HG03103 (cell line): ENCODE data around the gene MDC1.
"Not testable (repeated sequence)": the region's sequence is repeated elsewhere in the genome, so short reads cannot be mapped to it uniquely, and the experiment has no call there.

Experiments
- ATAC-seq: cut with Tn5 transposase; IDR thresholded peaks from one replicate; pipeline ENCODE4 v1.9.1; 2021; ENCODE audit warnings: low read depth; ENCODE audit not compliant: unreplicated experiment

The MDC1 gene

DNA sequence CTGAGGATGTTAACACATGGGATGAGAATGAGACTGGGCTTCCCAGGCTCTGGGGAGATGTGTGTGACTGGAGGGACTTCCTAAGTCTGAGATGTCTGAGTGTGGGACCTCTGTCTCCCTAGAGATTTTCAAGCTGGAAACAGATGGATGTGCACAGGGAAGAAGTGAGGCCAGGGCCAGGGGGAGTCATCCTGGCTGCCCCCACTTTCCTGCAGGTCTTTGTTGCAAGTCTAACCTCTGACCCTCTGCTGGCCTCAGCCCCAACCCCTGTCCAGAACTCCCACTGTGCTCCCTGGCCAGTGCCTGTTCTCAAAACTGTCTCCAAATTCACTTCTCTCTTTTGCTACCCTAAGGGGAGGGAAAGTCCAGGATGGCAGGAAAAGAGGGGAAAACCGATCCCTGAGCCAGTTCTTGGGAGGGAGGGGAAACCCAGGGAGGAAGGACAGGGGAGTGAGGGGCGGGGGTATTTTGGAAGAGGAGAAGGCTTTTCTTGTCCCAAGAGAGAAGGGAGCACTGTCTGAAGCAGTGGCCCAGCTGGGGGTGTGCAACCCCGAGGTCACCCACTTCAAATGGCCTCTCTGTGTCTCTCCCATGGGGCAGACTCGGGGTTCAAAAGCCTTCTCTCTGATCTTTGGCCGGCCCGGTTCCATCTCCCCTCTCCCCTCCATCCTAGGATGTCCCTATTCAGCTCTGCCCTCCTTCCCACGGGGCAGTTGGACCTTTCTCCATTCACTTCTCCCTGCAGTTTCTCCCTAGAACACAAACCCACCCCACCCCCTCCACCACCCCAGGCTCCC, 33.7 kb downstream of the MDC1 start:
- ATAC-seq, result no peak

DNA sequence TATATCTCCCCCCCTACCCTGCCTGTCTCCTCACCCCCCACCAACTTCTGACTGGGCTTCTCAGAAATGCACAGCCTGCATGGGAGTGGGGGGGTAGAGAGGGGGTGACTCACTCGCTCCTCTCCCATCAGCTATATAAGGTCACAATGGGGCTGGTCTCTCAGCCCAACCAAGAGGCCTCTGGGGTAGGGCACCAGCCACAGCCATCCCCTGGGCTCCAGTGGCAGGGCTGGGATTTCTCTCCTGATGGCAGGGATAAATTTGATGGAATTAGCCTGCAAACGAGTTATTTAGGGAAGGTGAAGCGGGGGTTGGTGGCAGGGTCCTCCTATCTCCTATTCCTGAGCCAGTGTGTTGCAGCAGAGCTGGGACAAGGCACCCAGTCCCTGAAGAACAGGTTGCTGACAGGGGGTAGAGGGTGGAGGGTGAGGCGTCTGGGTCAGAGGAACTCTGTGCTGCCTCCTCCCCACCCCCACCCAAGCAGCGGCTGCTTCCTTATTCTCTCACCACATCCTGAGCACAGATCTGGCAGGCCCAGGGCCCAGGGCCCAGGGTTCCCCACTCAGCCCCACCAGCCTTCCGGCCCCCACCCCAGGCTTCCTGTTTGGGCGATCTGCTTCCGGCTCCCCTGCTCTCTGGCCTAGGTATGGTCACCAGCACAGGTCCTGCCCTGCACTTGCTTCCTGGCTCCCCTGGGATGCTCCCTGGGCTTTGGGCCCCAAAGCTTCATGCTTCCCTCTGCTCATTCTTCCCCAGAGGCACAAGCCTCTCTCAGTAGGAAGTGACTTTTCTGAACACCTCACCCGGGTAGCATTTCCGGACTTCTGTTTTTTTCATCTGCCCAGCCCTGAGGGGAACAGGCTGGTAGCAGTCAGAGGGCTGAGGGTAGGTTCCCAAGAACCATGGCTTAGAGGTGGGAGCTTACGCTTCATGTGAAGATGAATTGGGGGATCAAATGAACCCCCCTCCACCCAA, 34.7 kb downstream of the MDC1 start:
- peak; percentile 42 for ATAC-seq

DNA sequence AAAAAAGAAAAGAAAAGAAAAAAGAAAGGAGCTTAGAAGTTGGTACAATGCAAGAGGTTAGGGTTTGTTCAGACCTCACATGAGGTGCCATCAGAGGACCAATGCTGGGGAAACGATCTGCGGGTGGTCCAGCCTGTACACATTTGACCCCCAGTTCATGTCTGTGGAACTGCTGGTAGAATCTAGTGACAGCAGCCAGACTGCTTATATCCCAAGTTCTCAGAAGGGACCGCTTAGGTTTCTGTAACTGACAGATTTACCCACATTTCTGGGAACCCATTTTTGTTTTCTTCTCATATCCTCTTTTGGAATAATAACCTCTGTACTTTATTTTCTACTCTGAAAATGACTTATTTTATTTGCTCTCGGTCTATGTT, 35.3 kb downstream of the MDC1 start:
- ATAC-seq, result no peak

DNA sequence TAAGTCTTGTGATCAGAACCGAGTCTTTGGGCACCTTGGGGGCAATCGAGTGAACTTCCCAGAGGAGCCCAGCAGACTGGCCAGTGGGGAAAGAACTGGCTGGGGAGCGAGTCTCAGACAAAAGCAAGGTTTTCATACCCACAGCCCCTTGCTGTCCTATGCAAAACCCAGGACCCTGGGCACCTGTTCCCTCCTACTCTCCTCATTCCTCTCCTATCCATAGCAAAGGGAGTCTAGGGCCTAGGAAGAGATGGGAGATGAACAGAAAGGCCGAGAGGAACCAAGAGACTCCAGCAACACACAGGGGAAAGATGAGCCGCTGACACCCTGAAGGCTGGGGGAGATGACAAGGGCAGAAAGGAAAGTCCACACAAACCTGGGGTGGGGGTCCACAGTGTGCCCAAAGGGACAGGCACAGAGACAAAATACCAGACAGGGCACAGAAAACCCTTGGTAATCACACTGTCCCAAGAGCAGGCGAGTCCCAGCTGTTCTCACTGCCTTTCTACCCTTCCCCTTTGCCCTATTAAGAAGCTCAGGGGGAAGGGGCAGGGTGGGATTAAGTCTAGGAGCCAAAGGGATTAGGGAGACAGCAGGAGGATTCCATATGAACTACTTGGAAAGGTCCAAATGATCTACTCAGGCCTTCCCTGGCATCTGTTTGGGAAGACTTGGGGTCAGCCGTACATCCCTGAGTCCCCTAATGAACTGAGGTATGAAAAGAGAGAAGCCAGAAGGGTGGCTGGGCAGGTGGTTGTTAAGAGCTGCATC, 37.1 kb downstream of the MDC1 start:
- ATAC-seq, result no peak

DNA sequence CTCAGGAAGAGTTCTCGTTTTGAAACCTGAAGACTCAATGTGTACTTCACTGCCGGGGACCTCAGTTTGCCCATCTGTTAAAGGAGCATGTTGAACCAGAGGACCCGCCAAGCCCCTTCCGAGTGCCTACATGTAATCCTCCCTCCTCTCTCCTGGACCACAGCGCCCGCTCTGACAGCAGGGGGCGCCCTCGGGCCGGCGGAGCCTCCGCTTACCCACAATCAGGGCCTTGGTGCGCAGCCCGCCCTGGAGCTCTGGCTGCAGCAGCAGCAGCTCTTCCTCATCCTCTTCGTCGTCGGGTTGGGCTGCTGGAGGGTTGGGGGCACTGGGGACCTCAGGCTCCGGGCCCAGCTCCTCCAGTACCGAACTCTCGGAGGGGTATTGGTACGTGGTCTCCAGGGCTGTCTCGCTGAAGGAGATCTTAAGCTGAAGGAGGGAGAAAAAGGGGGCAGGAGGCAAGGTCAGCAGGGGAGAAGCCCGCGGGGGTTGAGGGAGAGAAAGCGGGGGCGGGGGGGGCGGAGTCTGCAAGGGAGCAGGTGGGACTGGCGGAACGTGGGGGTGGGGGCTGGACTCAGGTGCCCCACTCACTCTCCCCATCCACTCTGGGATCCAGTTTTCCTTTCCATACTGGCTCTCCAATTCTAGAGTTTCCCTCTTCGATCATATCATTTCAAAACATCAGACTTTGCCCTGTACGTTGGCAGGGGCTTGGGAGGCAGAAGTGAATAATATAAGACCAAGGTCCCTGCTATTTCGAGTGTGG, 37.9 kb downstream of the MDC1 start:
- ATAC-seq, result peak; percentile 40

DNA sequence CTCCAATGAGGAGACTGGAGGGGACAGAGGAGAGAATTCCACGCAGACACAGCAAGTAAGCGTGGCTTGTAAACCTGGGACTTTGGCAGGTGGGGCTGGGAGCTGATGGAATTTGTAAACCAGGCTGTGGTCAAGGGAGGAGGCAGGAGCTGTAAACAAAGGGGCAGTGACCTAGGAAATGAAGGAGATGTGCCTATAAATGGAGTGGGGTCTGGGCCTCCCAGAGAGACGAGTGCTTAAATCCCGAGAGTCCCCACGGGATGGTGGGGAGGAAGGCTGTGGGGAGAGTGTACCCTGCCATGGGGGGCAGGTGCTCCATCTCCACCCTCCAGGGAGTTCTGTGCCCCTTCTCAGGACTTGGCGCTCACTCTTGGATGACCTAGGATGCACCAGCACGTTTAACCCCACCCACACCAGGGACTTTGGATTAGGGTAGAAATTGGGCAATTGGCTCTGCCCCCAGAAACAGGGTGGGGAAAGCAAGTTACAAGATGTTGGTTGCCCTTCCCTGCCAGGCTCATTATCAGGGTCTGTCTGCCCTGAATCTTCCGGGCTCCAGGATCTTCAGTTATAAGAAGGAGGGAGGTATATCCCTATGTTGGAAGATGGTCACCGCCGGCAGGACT, 40.3 kb downstream of the MDC1 start:
- ATAC-seq, result no peak

DNA sequence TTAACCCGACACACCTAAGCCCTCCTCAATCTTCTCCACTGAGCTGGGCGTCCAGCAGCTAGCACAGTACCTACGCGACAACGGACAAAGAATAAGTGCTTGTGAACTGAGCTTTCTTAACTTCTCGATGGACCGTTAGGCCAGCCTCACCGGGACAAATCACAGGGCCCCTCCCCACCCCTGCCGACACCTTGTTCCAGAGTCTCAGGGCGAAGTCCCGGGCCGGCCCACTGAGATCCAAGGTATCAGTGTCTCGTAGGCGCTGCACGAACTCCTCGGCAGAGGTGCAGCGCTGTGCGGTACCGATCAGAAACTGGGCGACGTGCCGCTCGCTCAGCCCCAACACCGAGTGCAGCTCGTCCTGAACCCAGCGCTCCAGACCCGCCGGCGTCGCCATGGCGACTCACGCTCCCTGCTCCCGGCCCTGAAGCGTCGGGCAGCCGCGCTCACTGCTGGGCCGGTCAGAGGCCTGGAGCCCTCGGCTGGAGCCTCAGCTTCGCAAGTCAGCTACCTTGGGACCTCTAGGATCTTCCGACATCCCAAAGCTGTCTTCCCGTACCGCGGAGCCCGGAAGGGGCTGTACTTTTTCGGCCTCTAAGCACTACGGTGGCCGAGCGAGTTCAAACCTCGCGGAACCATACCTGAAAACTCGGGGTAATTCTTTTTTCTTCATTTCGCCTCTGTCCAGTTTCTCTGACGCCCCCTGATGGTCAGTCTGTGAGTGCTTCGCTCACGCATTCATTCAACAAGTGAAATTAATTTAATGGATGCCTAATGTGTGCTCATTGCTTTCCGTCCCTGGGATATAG, 44.4 kb downstream of the MDC1 start, which contains the start of gene DHX16:
TSS of gene DHX16 (minus strand) at position 562 of the 809 bp plus-strand sequence. CDS start at position 397, 165 bp downstream.
- ATAC-seq, result peak; percentile 53

DNA sequence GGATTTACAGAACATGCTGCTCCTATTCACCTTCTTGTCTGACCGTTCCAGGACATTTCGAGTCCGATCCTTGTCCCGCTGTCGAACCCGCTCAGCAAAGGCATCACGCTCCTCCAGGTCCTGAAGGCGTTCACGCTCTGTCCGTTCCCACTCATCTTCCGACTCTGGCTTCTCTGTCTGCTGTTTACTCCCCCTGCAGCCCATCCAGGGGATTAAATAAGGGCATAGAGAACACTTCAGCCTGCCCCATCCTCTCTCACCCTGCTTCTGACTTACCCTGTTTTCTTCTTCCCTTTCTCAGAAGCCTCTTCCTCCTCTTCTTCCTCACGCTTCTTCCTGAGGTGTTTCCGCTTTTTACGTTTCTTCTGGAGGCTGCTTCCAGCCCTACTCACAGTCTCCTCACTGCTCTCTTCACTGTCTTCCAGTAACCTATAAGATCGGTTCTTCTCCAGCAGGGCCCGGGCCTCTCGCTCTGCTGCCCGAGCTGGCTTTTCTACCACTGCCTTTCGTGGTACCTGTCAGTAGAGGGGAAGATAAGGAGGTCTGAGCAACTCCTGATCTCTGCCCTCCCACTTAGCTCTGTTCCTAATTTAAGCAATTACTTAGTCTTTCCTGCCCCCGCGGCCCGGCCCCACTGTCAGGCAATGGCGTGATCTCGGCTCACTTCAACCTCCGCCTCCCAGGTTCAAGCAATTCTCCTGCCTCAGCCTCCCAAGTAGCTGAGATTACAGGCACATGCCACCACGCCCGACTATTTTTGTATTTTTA, 46.1 kb downstream of the MDC1 start:
- no peak for ATAC-seq

DNA sequence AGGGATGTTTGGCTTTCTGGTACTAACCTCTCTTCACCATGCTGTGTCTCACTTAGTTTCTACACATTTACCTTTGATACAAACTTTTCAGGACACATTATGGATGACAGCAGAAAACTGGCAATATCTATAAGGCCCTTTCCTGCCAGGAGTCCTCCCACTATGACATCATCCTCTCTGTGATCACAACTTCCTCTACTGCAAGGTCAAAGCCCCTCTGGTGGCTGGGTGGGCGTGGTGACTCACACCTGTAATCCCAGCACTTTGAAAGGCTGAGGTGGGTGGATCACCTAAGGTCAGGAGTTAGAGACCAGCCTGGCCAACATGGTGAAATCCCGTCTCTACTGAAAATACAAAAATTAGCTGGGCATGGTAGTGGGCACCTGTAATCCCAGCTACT, 50.8 kb downstream of the MDC1 start:
- not testable (repeated sequence) for ATAC-seq

DNA sequence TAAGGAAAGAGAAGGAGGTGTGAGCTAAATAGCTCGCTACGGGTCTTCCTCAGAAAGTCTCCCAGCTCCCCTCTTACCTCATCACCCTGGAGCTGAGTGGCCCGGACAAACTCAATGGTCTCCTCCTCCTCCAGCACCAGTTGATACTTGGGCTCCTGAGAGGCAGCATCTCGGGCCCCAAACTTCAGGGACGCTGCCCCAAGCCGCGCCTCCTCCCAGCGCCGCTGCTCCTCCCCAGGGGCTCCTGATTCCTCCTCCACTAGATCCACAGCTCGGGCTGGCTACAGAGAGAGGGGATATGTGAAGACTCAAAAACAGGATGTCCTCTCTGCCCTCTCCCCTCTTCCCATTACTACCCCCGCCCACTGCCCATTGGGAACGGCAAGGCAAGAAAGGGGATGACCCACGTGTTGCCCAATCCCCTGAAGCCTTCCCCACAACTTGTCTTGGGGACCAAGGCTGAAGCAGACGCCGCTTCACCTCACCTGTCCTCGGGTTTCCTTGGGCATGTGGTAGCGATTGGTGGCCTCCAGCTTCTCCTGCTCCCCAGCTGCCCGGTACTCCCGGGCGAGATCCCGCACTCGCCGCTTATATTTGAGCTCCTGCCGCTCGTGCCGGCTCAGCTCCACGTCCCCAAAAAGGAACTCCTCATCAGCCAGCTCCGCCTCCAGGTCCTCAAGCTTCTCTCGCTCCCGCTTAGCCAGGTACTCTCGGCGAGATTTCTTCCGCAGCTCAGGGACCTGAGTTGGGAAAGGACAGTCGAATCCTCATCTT, 51.9 kb downstream of the MDC1 start:
- no peak for ATAC-seq

DNA sequence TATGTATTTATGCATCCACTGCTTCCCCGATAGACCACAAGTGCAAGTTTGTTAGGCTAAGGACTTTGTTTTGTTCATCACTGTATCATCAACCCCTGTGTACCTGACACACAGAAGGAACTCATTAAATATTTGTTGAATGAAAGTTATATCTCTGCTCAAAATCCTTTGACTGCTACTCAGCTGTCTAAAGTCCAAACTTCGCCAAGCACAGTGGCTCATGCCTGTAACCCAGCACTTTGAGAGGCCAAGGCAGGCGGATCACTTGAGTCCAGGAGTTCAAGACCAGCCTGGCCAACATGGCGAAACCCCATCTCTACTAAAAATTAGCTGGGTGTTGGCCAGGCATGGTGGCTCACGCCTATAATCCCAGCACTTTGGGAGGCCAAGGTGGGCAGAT, 59.2 kb downstream of the MDC1 start:
- not testable (repeated sequence) for ATAC-seq

DNA sequence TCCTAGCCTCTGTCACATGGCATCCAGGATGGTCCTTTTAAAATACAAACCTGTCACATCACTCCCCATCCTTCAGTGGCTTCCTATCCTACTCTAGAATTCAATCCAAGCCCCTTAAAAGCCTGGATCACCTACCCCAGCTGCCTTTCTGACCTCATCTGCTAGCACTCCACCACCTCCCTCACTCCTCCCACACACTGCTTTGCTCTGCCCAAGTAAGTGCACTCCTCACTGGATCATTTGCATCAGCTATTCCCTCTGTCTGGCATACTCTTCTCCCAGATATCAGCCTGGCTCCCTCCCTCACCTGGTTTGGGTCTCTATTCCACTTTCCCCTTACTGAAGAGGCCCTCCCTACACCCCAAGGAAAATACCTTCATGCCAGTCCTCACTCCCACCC, 59.6 kb downstream of the MDC1 start:
- no peak for ATAC-seq

DNA sequence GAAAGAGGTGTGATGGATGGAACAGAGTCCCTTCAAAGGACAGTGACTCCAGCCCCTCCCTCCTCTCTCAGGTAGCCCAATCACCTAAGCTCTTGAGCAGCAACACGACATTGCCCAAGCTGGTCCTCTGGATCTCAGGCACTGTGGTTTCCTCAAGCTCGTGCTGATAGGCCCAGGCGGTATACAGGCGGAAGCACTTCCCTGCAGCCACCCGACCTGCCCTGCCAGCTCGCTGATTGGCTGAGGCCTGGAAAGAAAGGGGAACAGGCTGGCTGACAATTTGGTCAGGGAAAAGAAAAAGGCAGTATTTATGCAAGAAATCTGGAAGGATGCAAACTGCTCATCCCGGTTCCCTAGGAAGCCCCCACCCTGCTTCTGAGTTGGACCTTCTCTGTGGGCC, 60.6 kb downstream of the MDC1 start:
- no peak for ATAC-seq

DNA sequence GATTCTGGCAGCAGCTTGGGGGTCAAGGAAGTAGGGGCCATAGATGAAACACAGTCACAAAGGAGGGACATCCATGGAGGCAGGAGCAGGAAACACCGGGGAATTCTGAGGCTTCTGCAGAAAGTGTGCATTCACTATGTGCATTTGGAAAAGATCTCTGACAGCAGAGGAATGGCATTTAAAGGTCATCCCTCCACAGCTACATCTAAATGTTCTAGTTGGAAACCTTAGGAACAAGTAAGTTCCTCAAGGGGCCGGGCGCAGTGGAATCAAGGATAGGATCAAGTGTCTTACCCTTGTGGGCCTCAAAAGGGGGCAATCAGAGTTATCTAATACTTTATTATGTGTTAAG, 61.4 kb downstream of the MDC1 start:
- no peak for ATAC-seq

DNA sequence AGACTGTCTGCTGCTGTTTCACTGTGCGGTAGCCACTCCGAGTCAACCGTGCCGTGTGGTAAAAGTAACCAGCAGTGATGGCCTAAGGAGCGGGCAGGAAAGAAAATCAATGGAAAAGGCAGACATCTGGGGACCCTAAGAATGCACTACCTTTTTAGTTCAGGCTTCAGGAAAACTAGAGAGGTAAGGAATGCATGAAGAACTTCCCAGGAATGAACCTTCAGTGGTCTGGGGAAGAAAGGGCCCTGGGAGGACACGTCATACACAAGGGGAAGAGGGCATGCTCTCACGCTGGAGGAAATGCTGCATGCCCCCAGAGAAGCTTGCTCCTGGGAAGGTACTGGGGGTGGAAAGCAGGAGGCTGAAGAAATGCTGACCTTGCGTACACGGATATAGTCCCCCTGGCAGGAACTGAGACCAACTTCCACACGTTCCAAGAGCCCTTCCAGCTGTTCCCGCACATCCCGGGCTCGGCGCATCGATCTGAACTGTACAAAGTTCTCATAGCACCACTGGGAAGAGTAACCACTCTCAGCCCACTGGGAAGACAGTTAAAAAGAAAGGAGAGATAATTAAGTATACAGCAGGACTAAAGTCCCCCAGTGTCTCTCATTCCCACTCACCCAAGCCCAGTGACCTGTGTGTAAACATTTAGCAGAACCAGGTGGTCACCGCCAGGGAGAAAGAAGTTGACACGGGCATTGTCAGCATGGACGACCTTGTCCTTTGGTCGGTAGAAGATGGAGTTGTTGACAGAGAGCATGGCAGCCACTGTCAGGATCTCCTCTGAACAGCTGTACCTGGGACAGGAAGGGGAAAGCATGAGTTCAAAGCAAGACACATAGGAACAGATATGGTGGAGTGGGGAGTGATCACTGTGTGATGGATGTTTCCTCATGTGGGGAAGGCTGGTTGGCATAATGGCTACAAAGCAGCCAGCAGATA, 62.0 kb downstream of the MDC1 start:
- ATAC-seq, result no peak

DNA sequence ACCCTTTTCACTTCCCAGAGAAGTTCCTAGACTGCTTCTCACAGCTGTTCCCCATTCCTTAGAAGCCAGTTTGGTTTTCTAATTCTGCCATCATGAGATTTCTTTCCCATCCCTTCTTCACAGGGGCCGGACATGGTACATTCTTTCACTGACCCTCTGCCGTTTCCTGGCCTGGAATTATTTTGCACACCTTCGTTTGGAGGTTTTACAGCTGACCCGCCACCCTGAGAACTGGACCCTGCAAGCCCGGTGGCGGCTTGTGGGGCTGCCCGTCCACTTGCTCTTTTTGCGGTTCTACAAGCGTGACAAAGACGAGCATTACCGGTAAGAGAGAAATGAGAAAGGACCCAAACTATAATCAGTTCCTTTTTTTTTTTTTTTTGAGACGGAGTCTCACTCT, 65.9 kb downstream of the MDC1 start:
- no peak for ATAC-seq
